Epidermal melanocyte (primary cell): ENCODE results near the gene CNGB1.
"Not testable (repeated sequence)": the region's sequence is repeated elsewhere in the genome, so short reads cannot be mapped to it uniquely, and the experiment has no call there.

Experiments
- DNase-seq: peaks from one replicate; pipeline ENCODE4 v3.0.0; 2011; ENCODE audit warnings: low spot score; ENCODE audit not compliant: insufficient read length

The CNGB1 gene

DNA sequence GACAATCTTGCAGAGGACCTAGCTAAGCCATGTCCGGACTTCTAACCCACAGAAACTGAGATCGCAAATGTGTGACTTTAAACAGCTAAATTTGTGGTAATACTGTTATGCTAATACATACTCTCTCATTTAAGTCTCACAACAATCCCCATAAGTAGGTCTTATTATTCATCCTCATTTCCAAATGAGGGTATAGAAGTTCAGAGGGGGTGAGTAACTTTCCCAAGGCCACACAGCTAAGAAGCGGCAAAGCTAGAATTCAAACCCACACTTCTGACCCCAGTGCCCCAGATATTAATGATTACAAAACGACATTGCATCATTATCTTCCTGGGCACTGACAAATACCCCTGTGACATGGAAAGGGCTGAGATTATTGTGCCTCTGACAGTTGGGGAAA lies 81.4 kb downstream of the CNGB1 start:
- no peak for DNase-seq

DNA sequence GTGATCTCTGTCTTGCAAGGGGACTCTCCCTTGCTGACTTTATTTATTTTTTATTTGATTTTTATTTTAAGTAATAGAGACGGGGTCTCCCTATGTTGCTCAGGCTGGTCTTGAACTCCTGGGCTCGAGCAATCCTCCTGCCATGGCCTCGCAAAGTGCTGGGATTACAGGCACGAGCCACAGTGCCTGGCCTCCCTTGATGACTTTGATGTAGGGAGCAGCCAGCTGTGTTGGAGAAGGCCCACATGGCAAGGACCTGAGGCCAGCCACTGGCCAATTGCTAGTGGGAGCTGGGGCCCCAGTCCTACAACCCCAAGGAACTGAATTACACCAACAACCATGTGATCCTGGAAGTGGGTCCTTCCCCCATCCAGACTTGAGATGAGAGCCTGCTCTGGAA lies 81.8 kb downstream of the CNGB1 start:
- no peak for DNase-seq

DNA sequence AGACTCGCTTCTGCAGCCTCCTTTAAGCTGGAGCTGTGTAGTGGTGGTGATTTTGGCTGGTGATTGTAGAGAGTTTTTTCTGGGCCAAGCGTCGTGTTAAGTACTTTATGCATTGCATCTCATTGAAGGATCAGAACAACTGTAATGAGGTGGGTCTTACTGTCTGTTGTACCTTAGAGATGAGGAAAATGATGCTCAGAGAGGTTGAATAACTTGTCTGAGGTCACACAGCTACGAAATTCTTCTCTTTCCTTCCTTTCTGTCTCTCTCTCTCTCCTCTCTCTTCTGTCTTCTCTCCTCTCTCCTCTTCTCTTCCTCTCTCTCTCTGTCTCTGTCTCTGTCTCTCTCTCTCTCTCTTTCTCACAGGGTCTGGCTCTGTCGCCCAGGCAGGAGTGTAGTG lies 82.8 kb downstream of the CNGB1 start:
- no peak for DNase-seq

DNA sequence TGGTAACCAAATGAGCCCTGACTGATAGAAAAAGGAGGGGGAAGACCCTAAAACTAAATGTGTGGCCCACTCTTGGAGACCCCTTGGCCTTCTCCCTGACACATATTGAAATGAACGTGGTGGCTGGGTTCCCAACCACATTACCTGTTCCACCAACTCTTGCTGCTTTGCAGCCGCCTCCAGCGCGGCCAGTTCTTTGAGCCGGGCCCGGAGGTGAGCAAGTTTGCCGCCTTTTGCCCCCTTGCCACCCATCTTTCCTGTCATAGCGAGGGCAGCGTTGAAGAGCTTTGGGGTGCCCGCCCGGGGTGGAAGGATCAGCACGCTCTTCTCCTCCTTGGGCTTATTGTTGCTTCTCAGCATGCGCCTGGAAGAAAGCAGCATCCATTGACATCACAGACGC lies 83.2 kb downstream of the CNGB1 start:
- no peak for DNase-seq

DNA sequence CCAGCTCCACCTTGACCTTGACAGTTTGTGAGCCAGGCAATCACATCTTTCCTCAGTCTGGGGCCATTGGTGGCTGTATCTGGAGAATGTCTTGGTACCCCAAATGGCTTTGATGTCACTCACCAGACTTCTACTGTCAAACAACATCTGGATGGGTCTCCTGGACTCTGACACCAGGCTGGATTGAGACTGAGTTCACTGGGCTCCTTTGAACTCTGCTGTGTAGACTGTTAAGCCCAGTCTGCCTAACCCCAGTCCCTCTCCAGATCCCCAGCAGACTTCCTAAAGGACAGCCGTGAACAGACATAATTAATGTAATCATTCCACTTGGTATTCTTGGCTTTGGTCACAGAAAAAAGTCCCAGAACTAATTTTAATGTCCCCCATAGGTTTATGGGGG lies 84.5 kb downstream of the CNGB1 start:
- DNase-seq: no peak

DNA sequence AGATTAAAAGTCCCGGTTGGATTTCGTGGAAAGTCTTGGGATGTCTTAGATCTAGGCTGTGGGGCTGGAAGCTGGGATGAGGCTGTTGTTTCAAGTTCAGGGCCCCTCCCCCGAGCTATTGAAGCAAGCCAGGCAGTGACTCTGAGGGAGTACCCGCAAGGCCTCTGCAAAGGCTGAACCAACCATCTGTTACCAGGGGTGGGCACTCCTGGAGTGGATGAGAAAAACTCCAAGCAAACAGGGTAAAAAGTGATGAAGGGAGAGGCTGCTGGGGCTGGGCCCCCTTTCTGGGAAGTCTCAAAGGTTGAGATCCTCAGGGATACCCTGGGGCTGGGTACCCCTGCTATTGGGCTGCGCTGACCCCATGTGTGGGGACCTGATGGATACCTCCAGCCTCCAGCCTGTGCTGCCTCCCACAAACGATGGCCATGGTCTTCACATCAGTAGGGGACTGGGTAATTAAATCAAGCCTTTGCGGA lies 86.2 kb downstream of the CNGB1 start:
- no peak for DNase-seq

DNA sequence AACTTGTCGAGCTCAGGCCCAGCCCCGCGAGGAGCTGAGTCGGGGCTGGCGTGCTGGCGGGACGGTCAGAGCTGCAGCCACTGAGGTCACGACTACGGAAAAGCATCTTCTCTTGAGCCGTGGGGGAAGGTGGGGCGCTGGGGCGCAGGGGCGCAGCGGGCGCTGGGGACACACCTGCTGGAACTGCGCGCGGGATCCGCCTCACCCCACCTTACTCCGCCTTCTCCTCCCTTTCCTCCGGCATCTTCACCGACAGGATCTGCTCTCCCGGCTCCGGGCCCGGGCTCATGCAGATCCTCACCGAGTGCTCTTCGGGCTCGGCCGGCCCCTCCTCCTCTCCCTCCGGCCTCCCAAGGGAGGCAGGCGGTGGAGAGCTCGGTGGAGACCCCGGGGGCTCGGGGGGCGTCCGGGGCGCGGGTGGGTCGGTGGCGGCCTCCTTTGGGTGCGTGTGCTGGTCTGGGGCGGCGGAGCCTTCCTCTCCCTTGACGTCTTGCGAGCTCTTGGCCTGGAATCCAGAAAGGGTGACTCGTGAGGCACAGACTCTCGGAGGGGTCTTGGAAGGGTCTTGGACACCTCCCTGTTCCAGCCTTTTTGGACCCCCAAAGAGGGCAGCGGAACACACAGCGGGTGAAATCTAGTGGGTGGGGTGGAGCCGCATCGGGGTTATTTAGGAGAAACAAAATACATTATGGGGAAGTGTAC lies 86.8 kb downstream of the CNGB1 start:
- DNase-seq: no peak

DNA sequence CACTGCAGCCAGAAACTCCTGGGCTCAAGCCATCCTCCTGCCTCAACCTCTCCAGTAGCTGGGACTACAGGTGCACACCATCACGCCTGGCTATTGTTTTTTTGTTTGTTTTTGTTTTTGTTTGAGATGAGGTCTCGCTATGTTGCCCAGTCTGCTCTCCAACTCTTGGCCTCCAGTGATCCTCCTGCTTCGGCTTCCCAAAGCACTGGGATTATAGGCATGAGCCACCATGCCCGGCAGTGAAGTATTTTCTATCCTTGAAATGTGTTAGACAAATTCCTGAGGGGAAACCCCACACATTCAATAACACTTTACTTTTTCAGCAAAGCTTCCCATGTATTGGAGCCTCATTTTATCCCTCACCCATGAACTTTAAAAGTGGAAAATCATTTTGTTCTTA lies 87.4 kb downstream of the CNGB1 start:
- DNase-seq: no peak

DNA sequence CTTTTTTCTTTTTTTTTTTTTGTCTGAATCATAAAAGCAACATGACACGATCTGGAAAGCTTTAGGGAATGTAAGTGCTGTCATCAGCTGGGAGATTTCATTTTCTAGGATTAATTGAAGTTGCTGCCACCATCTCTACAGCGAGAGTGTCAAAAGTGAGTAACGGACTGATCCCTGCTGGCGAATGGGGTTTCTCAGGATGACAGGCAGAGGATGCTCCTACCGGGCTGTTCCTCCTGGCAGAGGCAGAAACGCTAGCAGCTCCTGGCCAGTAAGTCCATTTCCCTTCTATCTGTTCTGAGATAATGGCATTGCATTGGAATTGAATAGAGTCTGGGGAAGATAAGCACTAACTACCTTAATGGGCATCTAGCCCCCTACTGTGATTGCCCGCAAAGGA lies 88.1 kb downstream of the CNGB1 start:
- no peak for DNase-seq

DNA sequence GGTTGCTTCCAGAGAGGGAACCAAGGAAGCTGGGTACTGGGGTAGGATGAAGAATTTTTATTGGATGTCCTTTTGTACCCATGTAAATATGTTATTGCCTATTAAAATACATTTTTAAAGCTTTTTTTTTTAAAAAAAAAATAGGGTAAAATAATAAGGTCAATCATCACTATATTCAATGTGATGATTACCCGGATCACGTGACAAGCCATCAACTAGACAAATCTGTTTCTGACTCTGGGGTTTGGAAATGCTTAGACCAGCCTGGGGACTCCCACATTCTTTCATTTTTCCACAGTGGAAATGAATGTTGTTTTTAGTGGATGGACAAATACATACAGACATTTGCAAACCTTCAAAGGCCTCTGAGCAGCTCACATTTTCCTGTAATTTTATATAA lies 88.7 kb downstream of the CNGB1 start:
- no peak for DNase-seq

DNA sequence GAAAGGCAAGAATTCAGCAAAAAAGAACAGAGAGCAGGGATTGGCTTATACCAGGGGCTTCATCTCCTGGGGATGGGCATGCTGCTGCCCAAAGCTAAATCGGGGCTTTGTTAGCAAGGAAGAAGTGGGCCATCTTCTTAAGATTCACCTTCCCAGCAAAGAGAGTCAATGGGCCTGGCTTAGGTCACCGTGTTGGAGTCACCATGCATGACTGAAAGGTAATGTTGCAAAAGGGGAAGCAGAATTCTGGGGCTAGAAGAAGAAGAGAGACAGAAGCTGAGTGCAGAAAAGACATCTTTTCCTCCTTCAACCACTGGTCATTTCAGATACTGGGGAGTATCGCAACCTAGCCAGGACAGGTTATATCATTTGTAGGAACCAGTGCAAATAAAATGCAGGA lies 92.3 kb downstream of the CNGB1 start:
- no peak for DNase-seq

DNA sequence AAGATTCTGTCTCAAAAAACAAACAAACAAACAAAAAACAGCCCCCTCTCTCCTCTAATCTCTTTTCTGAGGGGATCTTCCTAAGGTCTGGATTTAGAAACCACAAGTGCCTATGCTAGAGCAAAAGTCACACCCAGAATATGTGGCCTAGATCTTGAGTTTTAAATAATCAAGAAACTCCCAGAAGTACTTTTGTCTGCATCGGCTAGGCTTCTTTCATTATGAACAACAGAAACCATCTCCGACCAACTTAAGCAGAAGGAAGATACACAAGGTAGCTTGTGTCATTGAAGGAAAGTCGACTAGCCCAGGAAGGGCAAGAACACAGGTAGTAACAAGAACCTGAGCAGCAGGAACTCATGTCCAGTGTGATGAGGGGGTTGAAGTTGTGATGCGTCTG lies 94.7 kb downstream of the CNGB1 start:
- DNase-seq: no peak

DNA sequence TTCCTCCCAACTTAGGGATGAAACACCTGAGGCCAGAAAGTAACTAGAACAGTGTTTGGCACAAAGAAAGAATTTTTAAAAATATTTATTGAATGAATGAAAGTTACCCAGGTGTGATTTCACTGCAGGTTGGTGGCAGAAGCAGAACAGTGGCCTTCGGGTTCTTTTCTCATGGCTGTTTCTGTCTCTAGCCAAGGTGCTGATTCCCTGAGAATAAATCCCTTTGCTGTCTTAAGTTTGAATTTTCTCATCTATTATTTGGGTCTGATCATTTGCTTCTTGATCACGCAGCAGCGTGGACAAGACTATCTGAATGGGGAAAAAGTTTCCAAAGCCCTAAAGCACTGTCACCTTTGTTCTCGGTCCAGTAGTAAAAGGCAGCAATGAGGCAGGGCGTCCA lies 95.6 kb downstream of the CNGB1 start:
- no peak for DNase-seq

DNA sequence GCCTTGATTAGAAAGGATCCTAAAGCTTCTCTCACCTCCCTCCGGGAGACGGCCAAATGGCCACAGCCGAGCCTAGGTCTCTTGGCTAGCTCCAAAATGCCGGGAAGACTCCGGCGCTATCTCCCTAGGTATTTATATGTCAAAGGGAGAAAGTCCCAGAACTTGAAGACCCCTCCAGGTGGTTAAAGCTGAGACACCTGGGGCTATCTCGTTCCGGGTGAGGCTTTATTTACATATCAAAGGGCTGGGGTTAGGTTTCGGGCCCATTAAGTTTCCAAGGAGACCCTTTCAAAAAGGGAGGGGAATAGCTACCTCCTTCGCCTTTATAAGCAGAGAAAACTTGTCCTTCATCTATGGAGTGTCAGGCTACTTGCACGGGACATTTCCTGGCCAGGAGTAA lies 97.7 kb downstream of the CNGB1 start:
- DNase-seq: no peak

DNA sequence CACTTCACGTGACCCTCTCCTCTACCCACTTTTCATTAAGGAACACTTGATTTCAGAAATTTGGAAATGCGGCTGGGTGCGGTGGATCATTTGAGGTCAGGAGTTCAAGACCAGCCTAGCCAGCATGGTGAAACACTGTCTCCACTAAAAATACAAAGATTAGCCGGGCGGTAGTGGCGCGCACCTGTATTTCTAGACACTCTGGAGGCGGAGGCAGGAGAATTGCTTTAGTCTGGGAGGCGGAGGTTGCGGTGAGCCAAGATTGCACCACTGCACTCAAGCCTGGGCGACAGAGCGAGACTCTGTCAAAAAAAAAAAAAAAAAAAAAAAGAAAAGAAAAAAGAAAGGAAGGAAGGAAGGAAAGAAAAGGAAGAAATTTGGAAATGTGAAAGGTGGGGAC lies 98.2 kb downstream of the CNGB1 start:
- not testable (repeated sequence) for DNase-seq

DNA sequence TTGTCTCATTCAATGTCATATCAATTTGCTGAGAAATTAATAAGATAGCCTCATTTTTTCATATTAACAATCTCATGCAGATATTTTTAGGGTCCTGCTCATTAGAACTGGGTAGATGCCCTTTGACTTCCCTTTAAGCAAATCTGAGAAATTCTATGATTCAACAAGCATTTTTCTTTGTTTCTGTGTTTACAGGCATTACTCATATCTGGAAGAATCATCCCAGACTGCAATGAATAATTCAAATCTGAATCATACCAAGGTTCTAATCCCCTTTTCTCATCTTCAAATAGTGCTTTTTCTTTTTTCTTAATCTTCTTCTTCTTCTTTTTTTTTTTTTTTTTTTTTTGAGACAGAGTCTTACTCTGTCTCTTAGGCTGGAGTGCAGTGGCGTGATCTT lies 99.5 kb downstream of the CNGB1 start:
- no peak for DNase-seq

DNA sequence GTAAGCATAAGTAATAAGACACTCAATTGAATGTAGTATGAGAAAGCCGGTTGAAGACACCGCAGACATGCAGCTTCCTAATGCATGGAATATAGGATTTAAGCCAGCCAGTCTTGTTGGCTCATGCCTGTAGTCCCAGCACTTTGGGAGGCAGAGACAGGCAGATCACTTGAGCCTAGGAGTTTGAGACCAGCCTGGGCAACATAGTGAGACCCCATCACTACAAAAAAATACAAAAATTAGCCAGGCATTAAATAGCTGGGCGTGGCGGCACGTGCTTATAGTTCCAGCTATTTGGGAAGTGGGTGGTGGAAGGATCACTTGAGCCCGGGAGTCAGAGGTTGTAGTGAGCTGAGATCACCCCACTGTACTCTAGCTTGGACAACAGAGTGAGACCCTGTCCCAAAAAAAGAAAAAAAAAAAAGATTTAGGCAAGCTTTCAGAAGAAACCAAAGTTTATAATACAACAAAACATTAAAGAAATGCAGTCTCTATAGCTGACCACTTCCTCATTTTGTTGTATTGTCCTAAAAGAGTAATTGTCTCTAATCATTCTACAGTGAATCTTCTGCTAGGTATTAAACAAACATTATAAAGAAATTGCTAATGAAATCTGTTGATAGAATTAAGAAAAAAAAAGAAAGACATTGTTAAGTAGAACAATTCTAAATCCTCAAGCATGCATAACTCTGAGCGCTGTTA lies 100.0 kb downstream of the CNGB1 start:
- DNase-seq: no peak

DNA sequence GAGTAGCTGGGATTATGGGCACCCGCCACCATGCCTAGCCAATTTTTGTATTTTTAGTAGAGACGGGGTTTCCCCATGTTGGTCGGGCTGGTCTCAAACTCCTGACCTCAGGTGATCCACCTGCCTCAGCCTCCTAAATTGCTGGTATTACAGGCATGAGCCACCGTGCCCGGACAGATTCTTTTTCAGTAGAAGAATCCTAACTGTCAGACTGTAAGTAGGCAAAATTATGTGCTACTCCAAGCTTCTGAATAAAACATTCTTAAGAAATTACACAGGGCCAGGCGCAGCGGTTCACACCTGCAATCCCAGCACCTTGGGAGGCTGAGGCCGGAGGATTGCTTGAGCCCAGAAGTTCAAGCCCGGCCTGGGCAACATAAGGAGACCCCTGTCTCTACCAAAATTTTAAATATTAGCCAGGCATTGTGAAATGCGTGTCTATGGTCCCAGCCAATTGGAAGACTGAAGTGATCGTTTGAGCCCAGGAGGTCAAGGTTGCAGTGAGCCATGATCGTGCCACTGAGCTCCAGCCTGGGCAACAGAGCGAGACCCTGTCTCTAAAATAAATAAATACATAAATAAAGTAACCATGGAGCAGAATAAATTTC lies 101.9 kb downstream of the CNGB1 start:
- no peak for DNase-seq

DNA sequence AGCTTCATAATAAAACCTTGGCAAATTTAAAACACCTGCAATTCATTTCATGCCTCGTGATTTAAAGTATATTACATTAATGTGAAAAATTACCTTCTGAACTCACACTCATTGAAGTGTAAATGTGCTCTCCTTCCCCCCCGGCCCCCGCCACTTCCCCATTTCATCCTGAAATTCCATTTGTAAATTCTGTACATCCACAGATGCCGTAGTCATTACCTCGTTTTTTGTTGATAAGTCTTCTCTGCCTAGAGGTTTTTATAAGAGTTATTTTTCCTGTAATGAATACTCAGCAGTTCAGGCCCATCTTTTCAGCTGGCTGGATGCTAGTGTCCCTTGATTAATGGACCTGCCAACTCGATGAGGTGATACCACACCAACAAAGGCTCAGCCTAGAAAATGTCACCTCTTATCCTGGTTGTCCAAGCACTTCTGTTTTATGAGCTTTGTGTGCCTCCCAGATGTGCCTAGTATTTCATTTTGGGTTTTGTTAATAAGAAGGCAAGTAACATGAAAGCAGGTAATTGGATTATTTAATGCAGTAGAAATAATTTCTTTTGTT lies 103.8 kb downstream of the CNGB1 start:
- DNase-seq: no peak

DNA sequence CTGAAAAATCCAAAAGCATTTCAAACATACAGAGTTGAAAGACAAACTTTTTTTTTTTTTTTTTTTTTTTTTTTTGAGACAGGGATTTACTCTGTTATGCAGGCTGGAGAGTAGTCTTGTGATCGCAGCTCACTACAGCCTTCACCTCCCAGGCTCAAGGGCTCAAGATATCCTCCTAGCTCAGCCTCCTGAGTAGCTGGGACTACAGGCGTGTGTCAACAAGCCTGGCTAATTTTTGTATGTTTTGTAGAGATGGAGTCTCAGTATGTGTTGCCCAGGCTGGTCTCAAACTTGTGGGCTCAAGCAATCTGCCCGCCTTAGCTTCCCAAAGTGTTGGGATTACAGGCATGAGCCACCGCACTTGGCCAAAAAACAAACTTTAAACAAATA lies 104.4 kb downstream of the CNGB1 start:
- no peak for DNase-seq

DNA sequence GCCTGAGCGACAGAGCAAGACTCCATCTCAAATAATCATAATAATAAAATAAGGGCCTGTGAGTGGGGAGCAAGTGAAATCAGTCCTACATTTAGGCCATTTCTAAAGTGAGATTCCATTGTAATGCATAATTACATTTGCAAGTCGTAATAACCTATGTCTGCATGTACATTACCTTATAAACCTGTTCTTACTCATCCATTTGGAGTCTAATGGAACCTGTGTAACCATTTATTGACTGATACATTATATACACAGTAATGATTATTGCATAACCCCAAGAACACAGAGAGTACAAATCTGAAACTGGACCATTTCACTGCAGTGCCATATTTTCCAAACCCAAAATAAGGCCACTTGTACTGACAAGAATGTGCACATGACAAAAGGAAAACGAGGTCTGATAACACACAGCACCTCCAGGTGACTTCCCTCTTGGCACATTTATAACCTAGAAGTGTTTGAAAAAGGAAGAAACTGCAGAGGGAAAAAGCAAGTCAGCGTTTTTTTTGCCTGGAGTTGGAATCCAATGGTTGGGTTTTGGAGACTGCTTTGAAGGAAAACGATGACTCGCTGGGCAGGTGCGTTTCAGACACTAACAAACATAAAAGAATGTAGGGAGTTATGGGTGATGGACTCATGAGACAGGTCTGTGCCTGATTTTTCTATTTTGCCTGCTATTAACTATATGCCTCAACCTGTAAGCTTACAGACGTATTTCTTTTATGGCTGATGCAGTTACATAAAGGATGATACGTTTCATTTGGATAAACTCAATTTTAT lies 105.0 kb downstream of the CNGB1 start:
- no peak for DNase-seq
